Thoracic aorta (tissue), 2 donors: ENCODE measurements around the gene DEFB113. TPM values are rescaled to one million over a fixed set of nuclear protein-coding genes. Genes with fewer than 3 reads are reported as not detected.
"Not testable (repeated sequence)": the region's sequence is repeated elsewhere in the genome, so short reads cannot be mapped to it uniquely, and the experiment has no call there.

Source experiments
- ATAC-seq: fragments of 150-250 bp; one replicate; pipeline ENCODE4 v1.8.0; 2017; ENCODE audit warnings: low read depth; ENCODE audit not compliant: insufficient number of reproducible peaks, low FRiP score
- DNase-seq: peaks from one replicate; pipeline ENCODE4 v3.0.0-alpha.2; 2020; ENCODE audit warnings: low spot score
- H3K27ac ChIP-seq, 2 donors: fragments of 200-600 bp; sonication (generic); 1 replicate in 1 of 2; 2 replicates in 1 of 2; pipeline ENCODE4 v1.5.1; 2016; ENCODE audit warnings: mild to moderate bottlenecking in 2 of 2, moderate library complexity in 2 of 2
- H3K27me3 ChIP-seq: fragments of 200-600 bp; sonication (generic); replicated peaks from 2 replicates; pipeline ENCODE4 v1.6.0; 2016; ENCODE audit warnings: mild to moderate bottlenecking; ENCODE audit not compliant: insufficient read depth
- H3K36me3 ChIP-seq: fragments of 200-600 bp; sonication (generic); one replicate; pipeline ENCODE4 v1.5.1; 2016
- H3K4me1 ChIP-seq, 2 donors: fragments of 200-600 bp; sonication (generic); 1 replicate in 1 of 2; 2 replicates in 1 of 2; pipeline versions ENCODE4 v1.5.1 to v1.6.0; 2016; ENCODE audit warnings: low read depth in 2 of 2, mild to moderate bottlenecking in 1 of 2; ENCODE audit not compliant: control insufficient read depth in 1 of 2
- H3K4me3 ChIP-seq: fragments of 200-600 bp; sonication (generic); 2 replicates; pipeline ENCODE4 v1.5.1; 2016; ENCODE audit warnings: mild to moderate bottlenecking
- H3K9me3 ChIP-seq: fragments of 200-600 bp; sonication (generic); 2 replicates; pipeline ENCODE4 v1.5.1; 2016
- total RNA-seq, 2 donors: library from RNA; depleted of rRNA; stranded (reverse); fragments of >200 nt; gene quantifications; one replicate each; pipeline versions ENCODE4 v1.1.0 to v1.2.3, GENCODE V29; 2016
- TF ChIP-seq, protein P1 (sequence below): fragments of 200-600 bp; sonication (generic); IDR thresholded peaks from one replicate; pipeline ENCODE4 v1.5.1; 2019; ENCODE audit warnings: antibody characterized with exemption

DEFB113 gene
- total RNA-seq, 2 donors from 2014 or later: not detected

DNA sequence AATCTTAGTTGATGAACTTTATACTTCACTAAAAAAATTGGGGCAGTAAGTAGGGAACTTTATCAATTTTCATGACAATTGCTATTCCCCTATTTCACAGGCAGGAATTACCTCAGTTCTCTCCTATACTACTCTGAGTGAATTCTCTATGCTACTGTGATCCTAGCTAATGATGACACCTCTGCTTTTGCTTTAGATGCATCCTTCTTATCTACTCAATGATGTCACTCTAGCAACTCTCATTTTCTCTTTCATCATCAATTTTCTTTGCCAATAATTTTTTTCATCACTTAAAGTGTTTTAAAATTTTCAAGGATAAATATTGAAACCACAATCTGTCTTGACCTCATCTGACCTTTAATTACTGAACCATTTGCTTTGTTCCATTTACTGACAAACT lies 13.6 kb downstream of the DEFB113 start:
- H3K9me3 ChIP-seq: no peaks in the 10 kb centered on the region
- DNase-seq (no peak), ATAC-seq (no peak)
- no peak overlapping the region for H3K27ac ChIP-seq
- H3K4me1 ChIP-seq: no peaks in the 10 kb centered on the region
- no peaks in the 10 kb centered on the region for H3K36me3 ChIP-seq
- no peaks in the 10 kb centered on the region for H3K27me3 ChIP-seq
- no peak overlapping the region for H3K4me3 ChIP-seq
- TF ChIP-seq, protein P1, sequence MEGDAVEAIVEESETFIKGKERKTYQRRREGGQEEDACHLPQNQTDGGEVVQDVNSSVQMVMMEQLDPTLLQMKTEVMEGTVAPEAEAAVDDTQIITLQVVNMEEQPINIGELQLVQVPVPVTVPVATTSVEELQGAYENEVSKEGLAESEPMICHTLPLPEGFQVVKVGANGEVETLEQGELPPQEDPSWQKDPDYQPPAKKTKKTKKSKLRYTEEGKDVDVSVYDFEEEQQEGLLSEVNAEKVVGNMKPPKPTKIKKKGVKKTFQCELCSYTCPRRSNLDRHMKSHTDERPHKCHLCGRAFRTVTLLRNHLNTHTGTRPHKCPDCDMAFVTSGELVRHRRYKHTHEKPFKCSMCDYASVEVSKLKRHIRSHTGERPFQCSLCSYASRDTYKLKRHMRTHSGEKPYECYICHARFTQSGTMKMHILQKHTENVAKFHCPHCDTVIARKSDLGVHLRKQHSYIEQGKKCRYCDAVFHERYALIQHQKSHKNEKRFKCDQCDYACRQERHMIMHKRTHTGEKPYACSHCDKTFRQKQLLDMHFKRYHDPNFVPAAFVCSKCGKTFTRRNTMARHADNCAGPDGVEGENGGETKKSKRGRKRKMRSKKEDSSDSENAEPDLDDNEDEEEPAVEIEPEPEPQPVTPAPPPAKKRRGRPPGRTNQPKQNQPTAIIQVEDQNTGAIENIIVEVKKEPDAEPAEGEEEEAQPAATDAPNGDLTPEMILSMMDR: no peak

DNA sequence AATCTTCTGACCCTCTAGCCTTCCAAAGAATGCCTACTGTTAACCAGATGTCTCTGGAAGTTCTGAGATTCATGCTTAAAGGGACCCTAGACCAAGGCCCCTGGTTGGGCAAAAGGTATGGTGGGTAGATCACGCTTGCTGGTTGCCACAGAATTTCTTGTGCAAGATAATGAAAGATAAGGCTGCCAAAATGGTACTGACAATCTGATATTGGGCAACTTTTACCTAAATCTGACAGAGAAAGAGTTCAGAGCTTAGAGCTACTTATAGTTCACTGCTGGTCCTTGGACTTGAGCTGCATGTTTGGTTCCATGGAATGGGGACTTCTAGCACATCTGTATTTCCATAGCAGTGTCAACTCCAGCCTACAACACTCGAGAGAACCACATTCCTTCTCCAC lies 17.5 kb downstream of the DEFB113 start:
- TF ChIP-seq, protein P1: no peak
- no peaks in the 10 kb centered on the region for H3K36me3 ChIP-seq
- H3K4me1 ChIP-seq: no peaks in the 10 kb centered on the region
- no peaks in the 10 kb centered on the region for H3K27me3 ChIP-seq
- no peak overlapping the region for H3K4me3 ChIP-seq
- no peak overlapping the region for H3K27ac ChIP-seq
- DNase-seq: no peak
- H3K9me3 ChIP-seq: no peaks in the 10 kb centered on the region
- no peak for ATAC-seq

DNA sequence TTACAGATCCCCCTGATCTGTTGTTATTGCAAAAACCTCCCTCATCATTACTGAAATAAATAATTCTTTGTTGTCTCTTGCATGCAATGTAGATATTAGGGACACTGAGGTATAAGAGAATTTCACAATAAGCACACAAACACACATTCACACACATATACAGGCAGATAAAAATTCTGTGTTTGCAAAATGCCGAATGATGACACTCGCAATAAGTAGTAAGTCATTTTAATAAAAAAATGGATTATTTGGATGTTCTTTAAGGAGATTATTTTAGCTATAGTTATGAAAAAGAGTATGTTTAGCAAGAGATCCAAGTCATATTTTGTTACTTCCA lies 19.0 kb downstream of the DEFB113 start:
- Histone ChIP-seq H3K4me3 (no peak overlapping the region), H3K36me3 (no peaks in the 10 kb centered on the region), H3K27me3 (no peaks in the 10 kb centered on the region), H3K4me1 (no peaks in the 10 kb centered on the region), H3K9me3 (no peaks in the 10 kb centered on the region), H3K27ac (no peak overlapping the region)
- no peak for ATAC-seq
- TF ChIP-seq, protein P1: no peak
- no peak for DNase-seq

DNA sequence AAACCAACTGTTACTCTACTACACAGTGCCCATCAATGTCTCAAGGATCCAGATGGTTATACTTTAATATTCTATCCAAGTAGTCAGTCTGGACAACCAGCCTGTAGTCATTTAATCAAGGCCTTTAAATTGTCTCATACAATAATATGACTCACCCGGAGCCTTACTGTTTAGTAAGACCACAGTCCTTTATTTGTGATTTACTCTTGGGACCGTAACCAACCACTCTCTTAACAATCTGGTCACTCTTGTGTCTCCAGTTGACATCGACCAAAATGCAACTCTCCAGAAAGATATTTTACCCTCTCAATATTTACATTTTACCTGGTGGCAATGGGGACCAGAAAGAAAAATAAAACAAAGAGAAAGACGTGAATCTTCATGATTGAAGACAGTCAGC lies 20.4 kb downstream of the DEFB113 start:
- Histone ChIP-seq H3K27ac (no peak overlapping the region), H3K4me3 (no peak overlapping the region), H3K36me3 (no peaks in the 10 kb centered on the region), H3K9me3 (no peaks in the 10 kb centered on the region), H3K4me1 (no peaks in the 10 kb centered on the region), H3K27me3 (no peaks in the 10 kb centered on the region)
- TF ChIP-seq, protein P1: no peak
- DNase-seq: no peak
- ATAC-seq: no peak

DNA sequence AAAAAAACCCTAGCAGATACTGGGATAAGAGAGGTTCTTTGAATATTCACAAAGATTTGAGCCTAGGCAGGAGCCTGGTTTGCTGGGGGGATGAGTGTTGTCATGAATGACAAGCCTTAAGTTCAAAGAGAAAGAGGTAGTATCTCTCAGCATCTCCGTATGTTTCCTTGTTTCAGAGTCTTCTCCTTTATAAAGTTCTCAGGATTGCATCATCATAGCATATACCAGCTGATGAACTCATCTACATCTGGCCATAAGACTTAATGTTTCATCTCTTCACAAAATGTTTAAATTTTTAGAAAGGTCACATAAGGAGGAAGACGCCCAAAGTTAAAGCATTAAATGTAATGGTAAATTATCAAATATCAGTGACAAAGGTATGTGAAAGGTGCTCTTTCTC lies 22.6 kb downstream of the DEFB113 start:
- TF ChIP-seq, protein P1: no peak
- Histone ChIP-seq H3K27ac (no peak overlapping the region), H3K4me3 (no peak overlapping the region), H3K4me1 (no peaks in the 10 kb centered on the region), H3K9me3 (no peaks in the 10 kb centered on the region), H3K27me3 (no peaks in the 10 kb centered on the region), H3K36me3 (no peaks in the 10 kb centered on the region)
- DNase-seq (no peak), ATAC-seq (no peak)

DNA sequence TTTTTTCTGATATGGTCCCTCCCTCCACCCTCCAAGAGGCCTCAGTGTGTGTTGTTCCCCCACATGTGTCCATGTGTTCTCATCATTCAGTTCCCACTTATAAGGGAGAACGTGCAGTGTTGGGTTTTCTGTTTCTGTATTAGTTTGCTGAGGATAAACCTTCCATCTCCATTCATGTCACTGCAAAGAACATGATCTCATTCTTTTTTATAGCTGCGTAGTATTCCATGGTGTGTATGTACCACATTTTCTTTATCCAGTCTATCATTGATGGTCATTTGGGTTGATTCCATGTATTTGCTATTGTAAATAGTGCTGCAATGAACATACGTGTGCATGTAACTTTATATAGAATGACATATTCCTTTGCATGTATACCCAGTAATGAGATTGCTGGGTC lies 25.4 kb downstream of the DEFB113 start:
- H3K9me3 ChIP-seq, H3K4me3 ChIP-seq, H3K27me3 ChIP-seq, H3K27ac ChIP-seq, ATAC-seq, DNase-seq, H3K4me1 ChIP-seq, H3K36me3 ChIP-seq: not testable (repeated sequence)
